IPS-18a (cell line): ENCODE results near the gene GPR22.

Source experiments
- H3K27ac ChIP-seq: one replicate; pipeline ENCODE4 v1.5.1; 2013; ENCODE audit warnings: low read length
- H3K27me3 ChIP-seq: one replicate; pipeline ENCODE4 v1.6.1; 2013; ENCODE audit warnings: mild to moderate bottlenecking, low read length; ENCODE audit not compliant: control insufficient read depth, insufficient read depth
- H3K36me3 ChIP-seq: one replicate; pipeline ENCODE4 v1.6.1; 2013; ENCODE audit warnings: low read depth, low read length; ENCODE audit not compliant: control insufficient read depth
- H3K4me1 ChIP-seq: one replicate; pipeline ENCODE4 v1.6.1; 2013; ENCODE audit warnings: low read depth, low read length; ENCODE audit not compliant: control insufficient read depth
- H3K4me3 ChIP-seq: one replicate; pipeline ENCODE4 v1.5.1; 2013; ENCODE audit warnings: low read length
- H3K9ac ChIP-seq: one replicate; pipeline ENCODE4 v1.6.1; 2013; ENCODE audit warnings: mild to moderate bottlenecking, low read length, moderate library complexity
- H3K9me3 ChIP-seq: one replicate; pipeline ENCODE4 v1.6.1; 2013; ENCODE audit warnings: low read depth, low read length; ENCODE audit not compliant: control insufficient read depth

The GPR22 gene

DNA sequence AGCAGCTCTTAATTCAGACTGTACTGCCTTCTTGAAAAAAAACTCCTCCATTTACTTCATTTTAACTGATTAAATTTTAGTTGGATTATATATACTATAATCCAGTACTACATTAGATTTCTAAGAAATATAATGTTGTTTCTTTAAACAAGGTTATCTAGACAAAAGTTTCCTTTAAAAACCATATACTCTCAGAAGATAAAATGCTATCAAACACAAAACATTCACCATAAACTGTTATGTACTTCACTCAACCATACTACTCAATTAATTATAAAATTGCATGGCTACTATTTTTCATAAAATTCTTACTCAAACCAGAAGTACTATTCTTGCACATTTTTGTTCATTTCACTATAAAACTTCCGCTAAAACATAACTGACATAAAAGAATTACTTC lies 12.7 kb downstream of the GPR22 start:
- Histone ChIP-seq H3K9me3 (no peaks in the 10 kb centered on the region), H3K36me3 (no peaks in the 10 kb centered on the region), H3K4me1 (no peaks in the 10 kb centered on the region), H3K9ac (no peak overlapping the region), H3K27me3 (no peaks in the 10 kb centered on the region), H3K4me3 (no peak overlapping the region), H3K27ac (no peak overlapping the region)

DNA sequence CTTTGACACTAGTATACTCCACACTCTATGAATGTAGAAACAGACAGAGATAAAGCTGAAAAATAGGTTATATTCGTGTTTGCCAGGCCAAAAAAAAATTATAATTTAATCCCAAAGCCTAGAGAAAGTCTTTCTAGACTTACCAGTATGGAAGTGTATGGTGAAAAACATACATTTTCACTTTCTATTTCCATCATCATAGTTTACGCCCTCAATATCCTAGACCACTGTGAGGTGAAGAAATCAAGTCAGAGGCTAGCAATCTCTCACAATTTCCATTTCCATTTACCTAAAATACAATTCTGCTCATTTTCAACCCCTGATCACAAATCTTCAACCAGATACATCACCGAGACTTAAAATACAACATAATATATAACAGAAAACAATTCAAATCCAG lies 16.2 kb downstream of the GPR22 start:
- Histone ChIP-seq H3K4me1 (no peaks in the 10 kb centered on the region), H3K9me3 (no peaks in the 10 kb centered on the region)

DNA sequence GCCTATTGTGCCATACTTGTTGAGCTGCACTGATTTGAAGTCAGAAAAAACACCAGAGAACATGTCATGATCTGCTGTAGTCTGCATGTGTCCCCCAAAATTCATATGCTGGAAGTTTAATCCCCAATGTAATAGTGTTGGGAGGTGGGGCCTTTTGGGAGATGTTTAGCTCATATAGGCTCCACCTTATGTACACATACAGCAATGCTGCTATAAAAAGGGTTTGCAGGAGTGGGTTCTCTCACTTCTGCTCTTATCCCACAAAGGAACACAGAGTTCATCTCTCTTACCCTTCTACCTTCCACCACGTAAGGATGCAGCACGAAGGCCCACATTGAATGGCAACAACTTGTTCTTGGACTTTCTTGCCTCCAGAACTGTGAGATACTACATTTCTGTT lies 23.0 kb downstream of the GPR22 start:
- no peaks in the 10 kb centered on the region for H3K36me3 ChIP-seq
- no peak overlapping the region for H3K27ac ChIP-seq
- no peak overlapping the region for H3K4me3 ChIP-seq
- no peaks in the 10 kb centered on the region for H3K4me1 ChIP-seq
- H3K9me3 ChIP-seq = no peaks in the 10 kb centered on the region
- no peak overlapping the region for H3K9ac ChIP-seq
- no peaks in the 10 kb centered on the region for H3K27me3 ChIP-seq

More for the DNA sequence above, 16.2 kb downstream of the GPR22 start:
- H3K27me3 ChIP-seq = no peaks in the 10 kb centered on the region
- no peak overlapping the region for H3K27ac ChIP-seq
- H3K9ac ChIP-seq = no peak overlapping the region
- H3K36me3 ChIP-seq = no peaks in the 10 kb centered on the region
- H3K4me3 ChIP-seq = no peak overlapping the region

DNA sequence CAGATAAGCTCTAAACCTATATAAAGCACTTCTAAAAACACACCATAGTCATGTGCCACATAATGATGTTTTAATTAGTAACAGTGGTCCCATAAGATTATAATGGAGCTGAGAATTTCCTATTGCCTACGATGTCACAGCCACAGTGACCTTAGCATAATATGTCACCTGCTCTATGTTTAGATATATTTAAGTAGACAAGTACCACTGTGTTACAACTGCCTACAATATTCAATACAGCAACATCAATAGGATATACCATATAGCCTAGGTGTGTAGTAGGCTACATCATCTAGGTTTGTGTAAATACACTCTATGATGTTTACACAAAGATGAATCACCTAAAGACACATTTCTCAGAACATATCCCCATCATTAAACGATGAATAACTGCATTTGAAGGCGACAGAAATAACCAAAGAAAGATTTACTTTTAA lies 24.5 kb downstream of the GPR22 start:
- no peaks in the 10 kb centered on the region for H3K9me3 ChIP-seq
- no peak overlapping the region for H3K4me3 ChIP-seq
- H3K36me3 ChIP-seq = no peaks in the 10 kb centered on the region
- H3K9ac ChIP-seq = no peak overlapping the region
- H3K27ac ChIP-seq = no peak overlapping the region
- H3K4me1 ChIP-seq = no peaks in the 10 kb centered on the region
- H3K27me3 ChIP-seq = no peaks in the 10 kb centered on the region

DNA sequence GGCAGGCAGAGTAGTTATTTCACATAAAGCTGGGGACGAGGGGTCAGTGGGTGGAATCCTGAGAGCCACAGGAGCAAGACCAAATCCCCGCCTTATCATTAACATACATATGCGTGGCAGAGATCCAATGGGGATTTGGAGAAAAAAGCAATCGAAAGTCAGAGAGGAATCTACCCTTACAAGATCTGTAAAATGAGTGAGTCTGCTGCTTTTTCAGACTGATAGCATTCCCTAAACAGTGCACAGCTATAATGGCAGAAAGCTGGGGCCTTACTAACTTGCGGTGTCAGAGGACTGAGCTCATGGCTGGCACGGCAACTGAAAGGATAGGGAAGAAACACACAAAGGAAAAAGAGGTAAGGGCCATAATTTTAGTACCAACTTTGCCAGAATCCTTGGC lies 25.0 kb downstream of the GPR22 start:
- no peaks in the 10 kb centered on the region for H3K9me3 ChIP-seq
- H3K27me3 ChIP-seq = no peaks in the 10 kb centered on the region
- no peak overlapping the region for H3K9ac ChIP-seq
- no peak overlapping the region for H3K4me3 ChIP-seq
- no peaks in the 10 kb centered on the region for H3K4me1 ChIP-seq
- H3K36me3 ChIP-seq = no peaks in the 10 kb centered on the region
- no peak overlapping the region for H3K27ac ChIP-seq

DNA sequence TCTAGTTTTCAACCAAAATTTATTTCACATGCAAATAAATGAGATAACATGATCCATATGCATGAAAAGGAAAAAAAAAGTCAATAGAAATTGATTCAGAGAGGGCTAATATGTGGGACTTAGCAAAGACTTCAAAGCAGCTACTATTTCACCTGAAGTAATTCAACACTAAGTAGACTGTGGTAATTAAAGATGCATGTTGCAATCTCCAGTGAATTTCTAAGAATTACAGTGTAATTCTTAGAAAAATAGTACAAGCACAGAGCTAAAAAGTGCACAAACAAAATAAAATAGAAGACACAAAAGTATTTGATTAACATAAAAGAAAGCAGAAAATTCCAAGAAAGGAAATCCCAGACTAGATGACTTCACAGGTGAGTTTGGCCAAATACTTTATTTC lies 25.7 kb downstream of the GPR22 start:
- H3K27ac ChIP-seq = no peak overlapping the region
- no peaks in the 10 kb centered on the region for H3K27me3 ChIP-seq
- no peaks in the 10 kb centered on the region for H3K36me3 ChIP-seq
- H3K9ac ChIP-seq = no peak overlapping the region
- no peaks in the 10 kb centered on the region for H3K9me3 ChIP-seq
- H3K4me1 ChIP-seq = no peaks in the 10 kb centered on the region
- no peak overlapping the region for H3K4me3 ChIP-seq

DNA sequence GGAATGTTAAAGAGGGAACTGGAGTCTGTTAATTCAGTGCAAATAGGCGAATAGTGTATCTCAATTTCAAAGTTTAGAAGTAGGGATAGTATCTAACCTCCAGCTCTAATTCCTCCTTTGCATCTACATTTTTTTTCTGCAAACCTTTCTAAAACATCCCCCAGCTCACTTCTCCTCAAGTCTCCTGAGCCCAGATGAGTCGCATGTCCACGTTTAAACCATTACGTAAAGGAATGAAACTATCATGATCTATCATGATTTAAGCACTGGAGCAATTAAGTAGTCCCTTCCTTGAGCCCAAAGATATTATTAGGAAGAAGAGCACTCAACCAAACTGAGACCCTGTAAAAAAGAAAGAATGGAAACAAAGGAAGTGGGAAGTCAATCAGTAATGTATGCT lies 29.9 kb downstream of the GPR22 start:
- H3K4me3 ChIP-seq = no peak overlapping the region
- H3K9me3 ChIP-seq = no peaks in the 10 kb centered on the region
- H3K27me3 ChIP-seq = no peaks in the 10 kb centered on the region
- no peak overlapping the region for H3K27ac ChIP-seq
- no peaks in the 10 kb centered on the region for H3K4me1 ChIP-seq
- H3K36me3 ChIP-seq = no peaks in the 10 kb centered on the region
- no peak overlapping the region for H3K9ac ChIP-seq

DNA sequence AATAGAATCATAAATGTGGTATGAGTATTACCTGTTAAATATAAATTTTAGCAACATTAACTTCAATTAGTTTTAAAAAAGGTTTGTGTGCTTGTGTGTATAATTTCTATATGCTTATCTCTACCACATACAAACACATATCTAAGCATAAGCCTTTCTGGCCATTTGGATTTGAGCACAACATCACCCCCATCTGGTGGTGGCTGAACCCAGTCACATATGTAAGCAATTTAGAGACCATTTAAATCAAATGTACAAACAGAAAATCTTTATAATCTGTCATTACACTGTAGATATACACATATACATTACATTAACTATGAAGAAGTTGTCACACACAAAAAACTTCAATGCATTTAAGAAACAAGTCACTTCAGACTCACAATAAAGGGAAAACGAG lies 31.7 kb downstream of the GPR22 start:
- Histone ChIP-seq H3K4me1 (no peaks in the 10 kb centered on the region), H3K27me3 (no peaks in the 10 kb centered on the region), H3K36me3 (no peaks in the 10 kb centered on the region), H3K4me3 (no peak overlapping the region), H3K9ac (no peak overlapping the region), H3K27ac (no peak overlapping the region), H3K9me3 (no peaks in the 10 kb centered on the region)

DNA sequence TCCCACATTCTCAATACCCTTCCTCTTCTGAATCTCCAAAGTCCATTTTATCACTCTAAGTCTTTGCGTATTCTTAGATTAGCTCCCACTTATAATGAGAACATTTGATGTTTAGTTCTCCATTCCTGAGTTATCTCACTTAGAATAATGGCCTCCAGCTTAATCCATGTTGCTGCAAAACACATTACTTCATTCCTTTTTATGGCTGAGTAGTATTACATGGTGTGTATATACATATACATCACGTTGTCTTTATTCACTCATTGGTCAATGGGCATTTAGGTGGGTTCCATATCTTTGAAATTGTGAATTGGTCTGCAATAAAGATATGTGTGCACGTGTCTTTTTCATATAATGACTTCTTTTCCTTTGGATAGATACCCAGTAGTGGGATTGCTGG lies 32.3 kb downstream of the GPR22 start:
- Histone ChIP-seq H3K9me3 (no peaks in the 10 kb centered on the region), H3K9ac (no peak overlapping the region), H3K27ac (no peak overlapping the region), H3K4me1 (no peaks in the 10 kb centered on the region), H3K27me3 (no peaks in the 10 kb centered on the region), H3K4me3 (no peak overlapping the region), H3K36me3 (no peaks in the 10 kb centered on the region)

DNA sequence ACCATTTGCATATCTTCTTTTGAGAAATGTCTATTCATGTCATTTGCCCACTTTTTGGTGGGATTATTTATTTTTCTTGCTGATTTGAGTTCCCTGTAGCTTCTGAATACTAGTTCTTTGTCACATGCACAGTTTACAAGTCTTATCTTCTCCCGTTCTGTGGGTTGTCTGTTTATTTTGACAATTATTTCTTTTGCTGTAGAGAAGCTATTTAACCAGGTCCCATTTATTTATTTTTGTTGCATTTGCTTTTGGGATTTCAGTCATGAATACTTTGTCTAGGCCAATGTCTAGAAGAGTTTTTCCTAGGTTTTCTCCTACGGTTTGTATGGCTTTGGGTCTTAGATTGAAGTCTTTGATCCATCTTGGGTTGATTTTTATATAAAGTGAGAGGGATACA lies 32.9 kb downstream of the GPR22 start:
- Histone ChIP-seq H3K9ac (no peak overlapping the region), H3K27me3 (no peaks in the 10 kb centered on the region), H3K36me3 (no peaks in the 10 kb centered on the region), H3K27ac (no peak overlapping the region), H3K9me3 (no peaks in the 10 kb centered on the region), H3K4me1 (no peaks in the 10 kb centered on the region), H3K4me3 (no peak overlapping the region)

DNA sequence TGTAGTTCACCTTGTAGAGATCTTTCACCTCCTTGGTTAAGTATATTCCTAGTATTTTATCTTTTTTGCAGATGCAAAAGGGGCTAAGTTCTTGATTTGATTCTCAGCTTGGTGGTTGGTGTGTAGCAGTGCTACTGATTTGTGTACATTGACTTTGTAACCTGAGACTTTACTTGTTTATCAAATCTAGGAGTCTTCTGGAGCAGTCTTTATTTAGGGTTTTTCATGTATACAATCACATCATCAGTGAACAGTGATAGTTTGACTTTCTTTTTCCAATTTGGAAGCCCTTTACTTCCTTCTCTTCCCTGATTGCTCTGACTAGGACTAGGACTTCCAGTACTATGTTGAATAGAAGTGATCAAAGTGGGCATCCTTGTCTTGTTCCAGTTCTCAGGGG lies 33.8 kb downstream of the GPR22 start:
- Histone ChIP-seq H3K4me3 (no peak overlapping the region), H3K4me1 (no peaks in the 10 kb centered on the region), H3K9ac (no peak overlapping the region), H3K9me3 (no peaks in the 10 kb centered on the region), H3K36me3 (no peaks in the 10 kb centered on the region), H3K27ac (no peak overlapping the region), H3K27me3 (no peaks in the 10 kb centered on the region)

DNA sequence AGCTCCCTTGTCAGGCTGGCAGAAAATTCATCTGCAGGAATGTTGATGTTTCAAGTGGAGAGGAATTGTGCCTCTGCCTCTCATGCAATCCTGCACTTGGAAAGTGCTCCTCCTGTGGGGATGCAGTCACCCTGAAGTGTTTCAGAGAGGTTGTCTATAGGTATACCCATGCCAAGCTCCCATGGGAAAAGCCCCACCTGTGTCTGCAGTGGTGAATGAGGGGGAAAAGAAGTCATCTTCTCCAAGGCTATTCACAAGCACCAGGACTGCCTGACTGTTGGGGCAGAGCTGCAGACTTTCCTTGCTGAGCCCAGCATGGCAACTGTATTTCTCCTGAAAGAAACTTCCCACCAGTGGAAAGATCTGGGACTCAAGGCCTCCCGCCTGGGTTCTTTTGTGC lies 35.5 kb downstream of the GPR22 start:
- Histone ChIP-seq H3K9me3 (no peaks in the 10 kb centered on the region), H3K27ac (no peak overlapping the region), H3K27me3 (no peaks in the 10 kb centered on the region), H3K4me3 (no peak overlapping the region), H3K36me3 (no peaks in the 10 kb centered on the region), H3K4me1 (no peaks in the 10 kb centered on the region), H3K9ac (no peak overlapping the region)
